ENCODE results near the gene RAB11FIP4. TPM values are rescaled to one million over a fixed set of nuclear protein-coding genes. Genes with fewer than 3 reads are reported as not detected.
A peak's percentile ranks its signal among the peaks of the same experiment; 100 is the strongest.

Gene RAB11FIP4
- total RNA-seq, 1 donor = 0.09 TPM

DNA sequence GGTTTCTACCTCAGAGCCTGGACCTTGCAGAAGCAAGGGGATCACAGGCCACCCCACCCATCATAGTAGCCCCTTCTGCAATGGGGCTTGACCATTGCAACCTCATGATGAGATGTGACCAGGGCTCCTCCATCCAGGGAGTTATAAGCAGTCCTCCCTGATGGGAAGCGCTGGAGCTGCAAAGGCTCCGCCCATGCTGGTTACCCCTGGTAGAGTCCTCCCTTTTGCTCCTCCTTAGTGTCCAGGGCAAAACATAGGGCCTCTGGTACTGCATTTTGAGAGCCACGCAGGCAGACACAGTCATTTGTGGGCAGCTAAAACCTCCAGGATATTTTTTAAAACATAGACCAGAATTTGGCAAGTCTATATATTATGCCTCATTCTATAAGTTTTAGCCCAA, 161.1 kb downstream of the RAB11FIP4 start:
- DNase-seq (ENCODE audit: low read depth) = no peak
- TF ChIP-seq, protein P1, sequence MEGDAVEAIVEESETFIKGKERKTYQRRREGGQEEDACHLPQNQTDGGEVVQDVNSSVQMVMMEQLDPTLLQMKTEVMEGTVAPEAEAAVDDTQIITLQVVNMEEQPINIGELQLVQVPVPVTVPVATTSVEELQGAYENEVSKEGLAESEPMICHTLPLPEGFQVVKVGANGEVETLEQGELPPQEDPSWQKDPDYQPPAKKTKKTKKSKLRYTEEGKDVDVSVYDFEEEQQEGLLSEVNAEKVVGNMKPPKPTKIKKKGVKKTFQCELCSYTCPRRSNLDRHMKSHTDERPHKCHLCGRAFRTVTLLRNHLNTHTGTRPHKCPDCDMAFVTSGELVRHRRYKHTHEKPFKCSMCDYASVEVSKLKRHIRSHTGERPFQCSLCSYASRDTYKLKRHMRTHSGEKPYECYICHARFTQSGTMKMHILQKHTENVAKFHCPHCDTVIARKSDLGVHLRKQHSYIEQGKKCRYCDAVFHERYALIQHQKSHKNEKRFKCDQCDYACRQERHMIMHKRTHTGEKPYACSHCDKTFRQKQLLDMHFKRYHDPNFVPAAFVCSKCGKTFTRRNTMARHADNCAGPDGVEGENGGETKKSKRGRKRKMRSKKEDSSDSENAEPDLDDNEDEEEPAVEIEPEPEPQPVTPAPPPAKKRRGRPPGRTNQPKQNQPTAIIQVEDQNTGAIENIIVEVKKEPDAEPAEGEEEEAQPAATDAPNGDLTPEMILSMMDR (IDR thresholded peaks at IDR 0.05; ENCODE audit: insufficient read depth, low read length) = no peak
- H3K4me3 ChIP-seq (ENCODE audit: low read depth, low read length) = no peak overlapping the region

- DNase-seq (ENCODE audit: low read depth) = no peak
- TF ChIP-seq, protein P1 (IDR thresholded peaks at IDR 0.05; ENCODE audit: insufficient read depth, low read length) = no peak
- no peak overlapping the region for H3K4me3 ChIP-seq (ENCODE audit: low read depth, low read length)
Observed at GRCh38 chr17:31553506-31553905, 162.0 kb downstream of the RAB11FIP4 start.

GRCh38 chr17:31554930-31555329, 163.5 kb downstream of the RAB11FIP4 start:
- DNase-seq (ENCODE audit: low read depth) = no peak
- TF ChIP-seq, protein P1 (IDR thresholded peaks at IDR 0.05; ENCODE audit: insufficient read depth, low read length) = no peak
- no peak overlapping the region for H3K4me3 ChIP-seq (ENCODE audit: low read depth, low read length)

DNA sequence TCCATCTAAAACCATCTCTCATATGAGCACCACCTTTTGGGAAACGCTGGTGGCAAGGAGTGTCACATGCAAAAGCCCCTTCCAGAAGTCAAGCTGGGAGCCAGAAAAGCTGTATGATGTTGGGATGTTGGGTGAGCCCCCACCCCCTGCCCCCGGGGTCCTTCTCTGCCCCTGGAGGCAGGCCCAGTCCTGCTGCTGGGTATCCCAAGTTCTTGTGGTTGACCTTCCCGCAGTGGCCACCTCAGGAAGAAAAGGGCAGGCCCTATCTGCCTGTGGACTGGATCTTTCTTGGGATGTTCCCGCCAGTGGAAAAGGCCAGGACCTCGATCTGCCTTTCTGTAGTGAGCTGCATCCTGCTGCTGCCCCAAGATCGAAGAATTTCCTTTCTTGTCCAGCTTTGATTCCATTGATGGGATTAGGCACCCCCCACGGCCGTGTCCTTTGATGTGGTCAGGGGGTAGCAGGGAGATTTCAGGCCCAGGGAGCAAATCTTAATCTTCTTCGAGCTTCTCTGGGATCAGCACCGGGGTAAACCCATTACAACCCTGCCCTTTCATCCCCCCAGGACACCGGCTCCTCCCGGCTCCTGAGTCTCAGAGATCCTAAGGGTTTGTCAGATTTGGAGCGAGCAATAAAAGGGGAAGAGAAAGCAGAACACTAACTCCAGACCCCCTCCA, 165.6 kb downstream of the RAB11FIP4 start:
- DNase-seq (ENCODE audit: low read depth) = no peak
- H3K4me3 ChIP-seq (ENCODE audit: low read depth, low read length) = no peak overlapping the region
- TF ChIP-seq, protein P1 (IDR thresholded peaks at IDR 0.05; ENCODE audit: insufficient read depth, low read length) = no peak

GRCh38 chr17:31558748-31559583, 167.5 kb downstream of the RAB11FIP4 start:
- peak overlapping the region; percentile 84 for H3K4me3 ChIP-seq (ENCODE audit: low read depth, low read length)
- TF ChIP-seq, protein P1 (IDR thresholded peaks at IDR 0.05; ENCODE audit: insufficient read depth, low read length) = peak; percentile 45
- peak; percentile 78 for DNase-seq (ENCODE audit: low read depth)

DNA sequence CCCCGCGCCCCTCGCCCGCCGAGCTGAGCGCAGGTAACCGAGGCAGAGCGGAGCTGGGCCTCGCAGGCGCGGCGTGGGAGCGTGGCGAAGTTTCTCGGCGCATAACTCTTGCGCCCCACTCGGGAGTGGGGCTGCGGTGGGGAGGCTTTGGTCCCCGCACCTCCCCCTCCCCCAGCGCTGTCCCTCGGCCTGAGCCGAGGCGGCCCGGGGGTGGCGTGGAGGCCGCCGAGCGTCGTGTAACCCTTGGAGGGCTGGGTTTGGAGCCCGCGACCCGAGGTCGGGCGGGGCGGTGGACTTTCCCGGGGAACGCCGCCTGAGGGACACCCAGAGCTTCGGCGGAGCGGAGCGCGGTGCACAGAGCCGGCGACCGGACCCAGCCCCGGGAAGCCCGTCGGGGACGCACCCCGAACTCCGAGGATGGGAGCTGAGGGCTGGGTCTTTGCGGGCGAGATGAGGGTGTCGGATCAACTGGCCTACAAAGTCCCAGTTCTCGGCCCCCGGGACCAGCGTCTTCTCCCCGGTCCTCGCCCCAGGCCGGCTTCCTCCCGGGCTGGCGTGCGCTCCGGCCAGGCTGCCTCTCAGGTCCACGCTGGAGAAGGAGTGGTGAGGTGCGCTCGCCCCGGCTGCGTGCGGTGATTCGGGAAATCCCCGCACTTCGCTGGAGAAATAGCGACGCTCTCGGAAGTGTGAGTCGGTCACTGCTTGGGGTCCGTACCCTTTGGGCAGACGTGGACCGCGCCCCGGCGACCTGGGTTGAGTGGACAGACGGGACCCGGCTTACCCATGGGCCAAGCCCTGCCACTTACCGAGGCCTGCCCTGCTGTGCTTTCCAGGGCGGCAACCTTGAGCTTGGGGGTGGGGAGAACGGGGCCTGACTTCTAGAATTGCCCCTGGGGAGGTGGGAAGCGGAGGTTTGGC, 168.4 kb downstream of the RAB11FIP4 start:
- DNase-seq (ENCODE audit: low read depth) = no peak
- TF ChIP-seq, protein P1 (IDR thresholded peaks at IDR 0.05; ENCODE audit: insufficient read depth, low read length) = no peak

More for the DNA sequence above, 168.4 kb downstream of the RAB11FIP4 start:
- H3K4me3 ChIP-seq (ENCODE audit: low read depth, low read length) = peak overlapping the region; percentile 84

Measured in fibroblast of the aortic adventitia (primary cell).